K562 (cell line): ENCODE results near the gene CD68. TPM values are rescaled to one million over a fixed set of nuclear protein-coding genes. Genes with fewer than 3 reads are reported as not detected.
A peak's percentile ranks its signal among the peaks of the same experiment; 100 is the strongest.

ENCODE experiments used
- ATAC-seq: fragments of 200-7000 bp; cut with Tn5 transposase; 3 replicates; pipeline ENCODE4 v1.9.1; 2020; ENCODE audit warnings: moderate library complexity
- BruUV-seq: library from RNA; stranded (reverse); fragments of 400-500 nt; replicated peaks from 2 replicates; lab custom pipeline; 2021; lab: Mats Ljungman, UMichigan
- CTCF ChIA-PET: fragments of 300-600 bp; formaldehyde crosslinking; extraction: SDS; loops from one replicate; lab custom pipeline; 2021; ENCODE audit warnings: low intra/inter-chr PET ratio; lab: Yijun Ruan, JAX
- POLR2A ChIA-PET: fragments of 300-600, 350-650 bp; sonication (Branson Sonifier 250); formaldehyde crosslinking; extraction: SDS; loops from one replicate; lab custom pipeline; 2021; ENCODE audit warnings: antibody characterized with exemption, inconsistent platforms; lab: Yijun Ruan, JAX
- DNase-seq, 4 experiments: peaks; one replicate each; pipeline versions ENCODE4 v3.0.0 to v3.0.0-alpha.2; 2011 to 2018; ENCODE audit warnings: low spot score in 3 of 4, mixed read lengths in 3 of 4; ENCODE audit errors: extremely low read depth in 1 of 4
- FAIRE-seq: peaks from 2 replicates; lab custom pipeline; 2011; peaks lifted over from hg19 to GRCh38; lab: Jason Lieb, UNC
- H2AFZ ChIP-seq: 2 replicates; pipeline ENCODE4 v1.6.0; 2011; ENCODE audit warnings: low read depth, low read length, control low read depth, inconsistent platforms
- H3K27ac ChIP-seq: fragments of 200-600 bp; 3 replicates; pipeline ENCODE4 v1.8.0; 2011; ENCODE audit warnings: low read depth, mild to moderate bottlenecking, control low read depth, inconsistent platforms, low read length, moderate library complexity, mixed read lengths; ENCODE audit errors: extremely low read depth
- H3K27me3 ChIP-seq, 2 experiments: fragments of 300-600 bp in 1 of 2; 2 replicates in 1 of 2; 3 replicates in 1 of 2; pipeline versions ENCODE4 v1.6.0 to v1.8.0; 2011; ENCODE audit warnings: inconsistent platforms in 2 of 2, low read length in 2 of 2, mild to moderate bottlenecking in 1 of 2, mixed read lengths in 1 of 2, moderate library complexity in 1 of 2; ENCODE audit not compliant: control insufficient read depth in 2 of 2, insufficient read depth in 2 of 2
- H3K36me3 ChIP-seq: fragments of 300-600 bp; 3 replicates; pipeline ENCODE4 v1.8.0; 2011; ENCODE audit warnings: mild to moderate bottlenecking, low read length, inconsistent platforms; ENCODE audit not compliant: control insufficient read depth, insufficient read depth
- H3K4me1 ChIP-seq, 2 experiments: fragments of 200-600 bp in 1 of 2; replicated peaks in 1 of 2; 2 replicates in 1 of 2; 3 replicates in 1 of 2; pipeline versions ENCODE4 v1.5.1 to v1.8.0; 2011; ENCODE audit warnings: inconsistent platforms in 2 of 2, low read length in 2 of 2, mild to moderate bottlenecking in 1 of 2, mixed read lengths in 1 of 2, moderate library complexity in 1 of 2; ENCODE audit not compliant: control insufficient read depth in 2 of 2, insufficient read depth in 2 of 2
- H3K4me2 ChIP-seq: 2 replicates; pipeline ENCODE4 v1.6.1; 2011; ENCODE audit warnings: low read length, control low read depth, inconsistent platforms, mixed read lengths; ENCODE audit not compliant: insufficient read depth
- H3K4me3 ChIP-seq: fragments of 200-600 bp; sonication (generic), shearing (Covaris generic); 2 replicates; pipeline ENCODE4 v1.5.1; 2016; ENCODE audit warnings: control low read depth, inconsistent platforms
- H3K79me2 ChIP-seq: fragments of 200-600 bp; 3 replicates; pipeline ENCODE4 v1.8.0; 2011; ENCODE audit warnings: low read length, inconsistent platforms; ENCODE audit not compliant: control insufficient read depth, insufficient read depth
- H3K9ac ChIP-seq, 2 experiments: 2 replicates each; pipeline versions ENCODE4 v1.6.0 to v1.6.1; 2011; ENCODE audit warnings: low read depth in 2 of 2, low read length in 2 of 2, control low read depth in 1 of 2, inconsistent platforms in 1 of 2, mild to moderate bottlenecking in 1 of 2, mixed read lengths in 1 of 2; ENCODE audit not compliant: insufficient read depth in 1 of 2
- H3K9me1 ChIP-seq: one replicate; pipeline ENCODE4 v1.6.0; 2011; ENCODE audit warnings: inconsistent platforms, mild to moderate bottlenecking, low read length, moderate library complexity; ENCODE audit not compliant: control insufficient read depth, insufficient read depth
- H3K9me3 ChIP-seq: replicated peaks from 2 replicates; pipeline ENCODE4 v1.5.1; 2011; ENCODE audit warnings: low read depth, low read length, inconsistent platforms; ENCODE audit not compliant: control insufficient read depth, insufficient read depth
- H4K20me1 ChIP-seq: replicated peaks from 2 replicates; pipeline ENCODE4 v1.6.1; 2011; ENCODE audit warnings: low read length, inconsistent platforms, mixed read lengths; ENCODE audit not compliant: control insufficient read depth, insufficient read depth
- BCLAF1 ChIP-seq, 2 experiments: fragments of 450-650 bp in 1 of 2; IDR thresholded peaks; 2 replicates each; pipeline ENCODE4 v1.6.1; 2011 to 2017; ENCODE audit warnings: low read depth in 2 of 2, antibody characterized with exemption in 1 of 2, borderline replicate concordance in 1 of 2, low read length in 1 of 2, mild to moderate bottlenecking in 1 of 2, mixed read lengths in 1 of 2; ENCODE audit not compliant: control insufficient read depth in 1 of 2
- E2F4 ChIP-seq: sonication (generic); formaldehyde crosslinking; IDR thresholded peaks from 2 replicates; pipeline ENCODE4 v1.8.0; 2022; ENCODE audit warnings: mild to moderate bottlenecking, low read depth, missing genetic modification reagents
- EGR1 ChIP-seq: fragments of 450-650 bp; conservative IDR thresholded peaks from 2 replicates; pipeline ENCODE4 v1.6.1; 2017; ENCODE audit warnings: mild to moderate bottlenecking
- MXD1 ChIP-seq: fragments of 250-450 bp; sonication (Bioruptor Pico); IDR thresholded peaks from 2 replicates; pipeline ENCODE4 v1.8.0; 2021; ENCODE audit warnings: borderline replicate concordance, mild to moderate bottlenecking, moderate library complexity; ENCODE audit not compliant: poor library complexity, severe bottlenecking
- NFIX ChIP-seq: fragments of 250-450 bp; sonication (Bioruptor Pico); IDR thresholded peaks from 2 replicates; pipeline ENCODE4 v1.4.0; 2020; ENCODE audit warnings: low read depth, mild to moderate bottlenecking, moderate library complexity
- SETDB1 ChIP-seq: IDR thresholded peaks from one replicate; pipeline ENCODE4 v1.6.1; 2012; ENCODE audit warnings: low read length, control low read depth, inconsistent platforms
- ZBTB34 ChIP-seq: fragments of 250-450 bp; sonication (Bioruptor Pico); IDR thresholded peaks from 2 replicates; pipeline ENCODE4 v1.8.0; 2021; ENCODE audit warnings: mild to moderate bottlenecking, moderate library complexity
- ZMIZ1 ChIP-seq, 2 experiments: fragments of 150-350 bp in 1 of 2; IDR thresholded peaks; 2 replicates each; pipeline ENCODE4 v1.6.1; 2012 to 2016; ENCODE audit warnings: low read depth in 2 of 2, low read length in 2 of 2, mild to moderate bottlenecking in 1 of 2, moderate library complexity in 1 of 2
- WGBS: fragments of 100-300 bp; shearing (Covaris generic); methylation state at CpG from one replicate; pipeline ENCODE4 v1.1.6; 2016; ENCODE audit warnings: low coverage, mixed read lengths; ENCODE audit not compliant: insufficient coverage; ENCODE audit errors: missing lambda C conversion rate; 5-methylcytosine and 5-hydroxymethylcytosine counted together
- in situ Hi-C: fragments of 300-500 bp; cut with MboI; formaldehyde crosslinking; loops from 4 replicates; pipeline ENCODE4 v1.15.0; 2018; ENCODE audit warnings: inconsistent platforms, mixed read lengths
- intact Hi-C: fragments of 100-400 bp; cut with micrococcal nuclease; formaldehyde crosslinking; loops from 2 replicates; pipeline ENCODE4 v1.14.2; 2022
- polyA plus RNA-seq, 8 experiments: library from polyadenylated mRNA; depleted of rRNA in 4 of 8; stranded (reverse) in 5 of 8; unstranded in 3 of 8; fragments of >200 nt; fragmentation: Nextera tagmentation in 2 of 8; fragmentation: Illumina TruSeq in 1 of 8; extraction: Ambion mirVana in 2 of 8; extraction: Trizol in 1 of 8; gene quantifications; 2 replicates each; pipeline versions ENCODE4 v1.2.1 to v1.2.3, GENCODE V29; 2011 to 2014; ENCODE audit warnings: inconsistent platforms in 1 of 8, missing spikeins in 1 of 8
- total RNA-seq, 7 experiments: library from RNA; depleted of rRNA in 6 of 7; stranded (reverse); fragments of >200 nt in 6 of 7; fragmentation: Illumina TruSeq in 2 of 7; extraction: Trizol in 2 of 7; gene quantifications; 2 replicates each; pipeline versions ENCODE4 v1.2.1 to v1.2.3, GENCODE V29; 2011 to 2021; ENCODE audit warnings: low replicate concordance in 1 of 7

CD68 gene
- total and polyA plus RNA-seq, 9 of the 15 experiments (the other 6 are each of a cell fraction or from before 2014, with no cell fraction given), result 28.2 to 89.8 (median 37.7) TPM

GRCh38 chr17:7627250-7628121 lies 48.0 kb downstream of the CD68 start, which contains the start of gene SAT2:
Gene SAT2, minus strand, starts transcription at chr17:7627821. Its CDS starts 186 bp downstream, at chr17:7627635.
- Histone ChIP-seq H3K27ac (peak within 1 kb of the TSS; percentile 31; the same call in 2 of the 3 replicates), H4K20me1 (no peaks in the 10 kb centered on the region), H3K9ac (peak within 1 kb of the TSS; percentile 51 to 92; a peak in 2 of 4 replicates), H3K9me3 (no peaks in the 10 kb centered on the region), H2AFZ (peak within 1 kb of the TSS; percentile 84), H3K4me2 (peak within 1 kb of the TSS; percentile 77), H3K4me1 (peaks cover 0 to 17% of the 10 kb centered on the region in 2 experiments; a peak in 4 of 5 replicates), H3K36me3 (no peaks in the 10 kb centered on the region), H3K9me1 (no peaks in the 10 kb centered on the region), H3K79me2 (no peaks in the 10 kb centered on the region), H3K27me3 (no peaks in the 10 kb centered on the region), H3K4me3 (peak within 1 kb of the TSS; percentile 51)
- BruUV-seq, result TSS peak; percentile 81
- ChIA-PET POLR2A (interaction anchor here (0.6 to 3.5 kb wide), 10 partner anchors 9 to 273 kb away, joined by 3 to 38 read pairs (median 4); partner anchors contain the start of genes FXR2, TMEM95, TP53 and WRAP53), CTCF (no interaction called here)
- in situ Hi-C loops (no loop called here), intact Hi-C loops (no loop called here)
- DNase-seq (peak; percentile 95 to 98 (median 98)), FAIRE-seq (peak; percentile 95), ATAC-seq (peak; percentile 93)
- 1% methylated on average over 19 of the region's 54 CpGs for WGBS
- TF ChIP-seq MXD1 (no peak), NFIX (CRISPR knock-in tag) (no peak), SETDB1 (no peak), EGR1 (peak; percentile 95), E2F4 (CRISPR knock-in tag) (no peak), BCLAF1 (IDR thresholded peaks at IDR 0.05; ENCODE audit: borderline replicate concordance in 1 of 2, control insufficient read depth in 1 of 2, low read depth in 2 of 2, low read length in 1 of 2) (no peak), ZBTB34 (CRISPR knock-in tag) (no peak), ZMIZ1 (IDR thresholded peaks at IDR 0.05; ENCODE audit: low read depth in 2 of 2, low read length in 2 of 2) (0 out of 4 replicates have a peak, but pooled peaks of 1 of the 2 experiments have one; percentile 27)
